ENCODE data around the gene AMBRA1. TPM values are rescaled to one million over a fixed set of nuclear protein-coding genes. Genes with fewer than 3 reads are reported as not detected.

Gene AMBRA1
- total RNA-seq, 2 donors from 2014 or later: 35.2 to 42.2 TPM

- DNase-seq (ENCODE audit: low spot score) (no peak), ATAC-seq (ENCODE audit: insufficient number of reproducible peaks, low FRiP score, low read depth) (no peak)
- Histone ChIP-seq H3K4me3 (no peak overlapping the region), H3K36me3 (peaks cover 6% of the 10 kb centered on the region), H3K4me1 (ENCODE audit: control insufficient read depth in 1 of 2, low read depth in 2 of 2) (peaks cover 22 to 27% of the 10 kb centered on the region in 2 donors), H3K9me3 (no peaks in the 10 kb centered on the region), H3K27ac (no peak overlapping the region), H3K27me3 (replicated peaks; ENCODE audit: insufficient read depth) (no peaks in the 10 kb centered on the region)
- no peak for TF ChIP-seq CTCF (IDR thresholded peaks at IDR 0.05)
Observed at GRCh38 chr11:46551261-46551660, 42.6 kb downstream of the AMBRA1 start.

- Histone ChIP-seq H3K9me3 (no peaks in the 10 kb centered on the region), H3K27ac (no peak overlapping the region), H3K4me1 (ENCODE audit: control insufficient read depth in 1 of 2, low read depth in 2 of 2) (no peaks in the 10 kb centered on the region), H3K36me3 (peaks cover 33% of the 10 kb centered on the region), H3K4me3 (no peak overlapping the region), H3K27me3 (replicated peaks; ENCODE audit: insufficient read depth) (no peaks in the 10 kb centered on the region)
- ATAC-seq (ENCODE audit: insufficient number of reproducible peaks, low FRiP score, low read depth) (no peak), DNase-seq (ENCODE audit: low spot score) (no peak)
- no peak for TF ChIP-seq CTCF (IDR thresholded peaks at IDR 0.05)
Observed at GRCh38 chr11:46547579-46547978, 46.2 kb downstream of the AMBRA1 start.

DNA sequence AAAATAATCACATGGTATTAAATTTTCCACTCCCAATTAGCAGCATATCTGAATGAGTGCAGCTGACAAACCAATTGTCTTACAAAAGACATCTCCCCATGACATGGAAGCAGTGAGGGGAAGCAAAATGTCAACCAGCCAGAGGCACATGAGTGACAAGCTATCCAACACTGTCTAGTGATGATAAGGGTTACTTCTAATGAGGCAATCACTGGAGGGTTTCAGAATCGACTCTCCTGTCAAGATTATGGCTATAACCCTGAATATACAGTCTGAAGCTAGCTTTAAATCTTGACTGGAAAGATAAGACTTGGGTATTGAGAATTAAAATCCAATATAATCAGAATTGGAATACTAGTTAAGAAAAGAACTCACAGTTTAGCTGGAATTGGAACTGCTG, 50.3 kb downstream of the AMBRA1 start:
- DNase-seq (ENCODE audit: low spot score) (no peak), ATAC-seq (ENCODE audit: insufficient number of reproducible peaks, low FRiP score, low read depth) (no peak)
- H3K4me1 ChIP-seq (ENCODE audit: control insufficient read depth in 1 of 2, low read depth in 2 of 2): no peaks in the 10 kb centered on the region
- no peak overlapping the region for H3K4me3 ChIP-seq
- H3K27ac ChIP-seq: no peak overlapping the region
- TF ChIP-seq CTCF (IDR thresholded peaks at IDR 0.05): no peak
- no peaks in the 10 kb centered on the region for H3K27me3 ChIP-seq (replicated peaks; ENCODE audit: insufficient read depth)
- H3K9me3 ChIP-seq: no peaks in the 10 kb centered on the region
- H3K36me3 ChIP-seq: peaks cover 46% of the 10 kb centered on the region

DNA sequence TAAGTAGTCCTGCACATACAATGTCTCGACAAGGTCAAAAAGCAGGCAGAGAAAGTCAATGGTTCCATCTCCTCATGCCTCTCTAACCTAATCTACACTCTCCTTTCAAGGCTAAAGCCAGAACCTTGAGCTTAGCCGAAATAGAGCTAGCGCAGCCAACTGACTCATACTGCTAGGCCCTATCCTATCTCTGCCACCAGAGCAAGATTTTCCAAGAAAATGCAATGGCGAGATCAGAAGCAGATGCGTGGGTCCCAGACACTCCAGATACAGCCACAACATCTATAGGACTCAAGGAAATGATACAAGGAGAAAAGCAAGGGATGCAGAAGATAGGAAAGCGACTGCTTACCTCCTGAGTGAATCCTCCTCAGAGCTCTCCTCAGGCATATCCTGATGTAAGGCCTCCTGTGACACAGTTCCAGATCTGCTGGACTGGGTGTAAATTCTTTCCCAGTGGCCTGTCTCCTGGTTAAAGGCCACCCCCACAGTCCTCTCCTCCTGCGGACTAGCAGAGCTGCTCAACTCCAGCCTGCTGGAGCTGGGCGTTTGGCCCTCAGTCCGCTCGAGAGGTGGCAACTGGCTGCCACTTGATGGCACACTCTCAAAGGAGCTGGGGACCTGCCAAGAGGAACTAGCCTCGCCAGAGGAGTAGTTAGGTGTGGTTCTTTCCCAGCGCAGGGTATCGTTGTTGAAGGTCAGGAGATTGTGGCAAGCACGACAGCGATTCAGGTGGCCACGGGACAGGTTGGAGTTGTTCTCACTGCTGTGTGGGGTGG, 52.0 kb downstream of the AMBRA1 start:
- peaks cover 42% of the 10 kb centered on the region for H3K36me3 ChIP-seq

DNA sequence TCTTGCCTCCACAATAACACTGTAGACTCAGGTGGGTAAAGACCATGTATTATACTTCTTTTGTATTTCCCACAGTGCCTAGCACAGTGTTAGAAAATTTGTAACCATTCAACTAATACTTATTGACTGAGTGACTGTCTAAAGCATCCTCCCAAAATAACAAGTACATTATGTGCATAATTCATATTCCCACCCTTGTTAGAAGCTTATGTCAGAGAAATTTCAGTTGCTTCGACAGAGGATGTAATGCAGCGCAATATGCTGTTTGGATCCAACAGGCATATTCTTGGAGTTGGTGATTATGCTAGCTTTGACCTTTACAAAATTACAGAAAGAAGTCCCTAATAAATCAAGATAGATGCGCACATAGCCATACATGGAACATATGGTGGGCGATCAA, 53.0 kb downstream of the AMBRA1 start:
- no peaks in the 10 kb centered on the region for H3K9me3 ChIP-seq
- DNase-seq (ENCODE audit: low spot score): no peak
- H3K4me1 ChIP-seq (ENCODE audit: control insufficient read depth in 1 of 2, low read depth in 2 of 2): no peaks in the 10 kb centered on the region
- H3K4me3 ChIP-seq: no peak overlapping the region
- peaks cover 39% of the 10 kb centered on the region for H3K36me3 ChIP-seq
- TF ChIP-seq CTCF (IDR thresholded peaks at IDR 0.05): no peak
- ATAC-seq (ENCODE audit: insufficient number of reproducible peaks, low FRiP score, low read depth): no peak
- H3K27me3 ChIP-seq (replicated peaks; ENCODE audit: insufficient read depth): no peaks in the 10 kb centered on the region
- no peak overlapping the region for H3K27ac ChIP-seq

More for the DNA sequence above, 52.0 kb downstream of the AMBRA1 start:
- no peak for TF ChIP-seq CTCF (IDR thresholded peaks at IDR 0.05)
- no peak for ATAC-seq (ENCODE audit: insufficient number of reproducible peaks, low FRiP score, low read depth)
- Histone ChIP-seq H3K4me1 (ENCODE audit: control insufficient read depth in 1 of 2, low read depth in 2 of 2) (no peaks in the 10 kb centered on the region), H3K9me3 (no peaks in the 10 kb centered on the region), H3K4me3 (no peak overlapping the region), H3K27ac (no peak overlapping the region), H3K27me3 (replicated peaks; ENCODE audit: insufficient read depth) (no peaks in the 10 kb centered on the region)
- no peak for DNase-seq (ENCODE audit: low spot score)
